ENCODE measurements around the gene CRMP1. TPM values are rescaled to one million over a fixed set of nuclear protein-coding genes. Genes with fewer than 3 reads are reported as not detected.

CRMP1 gene
- total and polyA plus RNA-seq, 2 of the 8 experiments (the other 6 are each of a cell fraction or from before 2014, with no cell fraction given), result 120 to 131 TPM

GRCh38 chr4:5809216-5809776, 83.6 kb downstream of the CRMP1 start:
- peaks cover 0 to 14% of the 10 kb centered on the region in 2 experiments for H4K20me1 ChIP-seq (replicated peaks in 1 of 2; ENCODE audit: control insufficient read depth in 1 of 2, insufficient read depth in 2 of 2, low read length in 2 of 2)
- no peak overlapping the region for H2BK15ac ChIP-seq (ENCODE audit: low read length)
- H3K79me1 ChIP-seq (ENCODE audit: low read depth, low read length), result peaks cover 3% of the 10 kb centered on the region; the same call in 1 of the 2 replicates
- H2BK12ac ChIP-seq (ENCODE audit: low read depth, low read length), result no peak overlapping the region
- no peak overlapping the region for H2AFZ ChIP-seq (ENCODE audit: low read length)
- H3K4me3 ChIP-seq (ENCODE audit: extremely low read depth in 1 of 4, insufficient read depth in 2 of 4, low read depth in 3 of 4, low read length in 4 of 4), result no peak overlapping the region
- no peak for DNase-seq (ENCODE audit: low read depth in 1 of 2, low spot score in 2 of 2)
- no peaks in the 10 kb centered on the region; a peak in 1 of 7 replicates for H3K27me3 ChIP-seq (replicated peaks in 1 of 4; ENCODE audit: control insufficient read depth in 3 of 4, extremely low read depth in 1 of 4, insufficient read depth in 3 of 4, low read length in 3 of 4)
- H3K23me2 ChIP-seq (ENCODE audit: low read depth, low read length), result no peaks in the 10 kb centered on the region
- no peak overlapping the region for H2BK20ac ChIP-seq (ENCODE audit: low read length)
- no peak for FAIRE-seq
- no peak overlapping the region for H3K14ac ChIP-seq (ENCODE audit: insufficient read length)
- no peak overlapping the region for H4K8ac ChIP-seq (ENCODE audit: extremely low read depth, insufficient read depth, low read length)
- no peak overlapping the region; a peak in 1 of 7 replicates for H3K9ac ChIP-seq (replicated peaks in 1 of 4; ENCODE audit: extremely low read depth in 1 of 4, low read depth in 3 of 4, low read length in 3 of 4)
- TF ChIP-seq ATF3 (IDR thresholded peaks at IDR 0.05; ENCODE audit: insufficient read depth, low read depth, low read length), result no peak
- TF ChIP-seq YY1 (IDR thresholded peaks at IDR 0.05; ENCODE audit: low read depth, low read length), result no peak
- TF ChIP-seq BRCA1 (IDR thresholded peaks at IDR 0.05; ENCODE audit: low read depth, low read length), result no peak
- TF ChIP-seq ZNF274 (IDR thresholded peaks at IDR 0.05; ENCODE audit: borderline replicate concordance, extremely low read depth, low read length), result no peak
- no peak for TF ChIP-seq JUN (IDR thresholded peaks at IDR 0.05; ENCODE audit: low read depth, low read length)
- no peak for TF ChIP-seq RAD21 (IDR thresholded peaks at IDR 0.05 in 1 of 2, conservative IDR thresholded peaks at IDR 0.05 in 1 of 2; ENCODE audit: low read depth in 2 of 2, low read length in 2 of 2)
- H3K23ac ChIP-seq (ENCODE audit: insufficient read length), result no peak overlapping the region
- H3K27ac ChIP-seq (ENCODE audit: low read depth, low read length), result no peak overlapping the region
- H2BK120ac ChIP-seq (replicated peaks; ENCODE audit: low read depth, low read length), result no peak overlapping the region
- H3K56ac ChIP-seq (replicated peaks; ENCODE audit: insufficient read length, low read depth, low read length), result no peak overlapping the region
- peaks cover 2 to 23% (median 7%) of the 10 kb centered on the region in 4 experiments; a peak in 5 of 8 replicates for H3K36me3 ChIP-seq (ENCODE audit: control insufficient read depth in 2 of 4, insufficient read depth in 4 of 4, low read length in 3 of 4)
- no peak overlapping the region for H3K4ac ChIP-seq (replicated peaks; ENCODE audit: insufficient read length, low read depth, low read length)
- H2AK5ac ChIP-seq (ENCODE audit: low read depth, low read length), result no peak overlapping the region
- H4K5ac ChIP-seq (ENCODE audit: insufficient read length, low read depth, low read length), result no peak overlapping the region
- ChIA-PET POLR2A (ENCODE audit: partially characterized antibody) (no interaction called here), CTCF (ENCODE audit: partially characterized antibody) (interaction anchor here (0.6 to 2.7 kb wide), 7 partner anchors 9 to 431 kb away, joined by 3 to 10 read pairs (median 3); no protein-coding TSS in a partner anchor)
- 85% methylated on average over 12 of the region's 12 CpGs; no CpG with 5 or more reads in 1 of the 2 experiments for WGBS, 2 experiments (ENCODE audit: extremely low coverage in 1 of 2, insufficient coverage in 1 of 2, insufficient read length in 1 of 2, insufficient replicate concordance in 2 of 2, low coverage in 1 of 2, low lambda C conversion rate in 2 of 2, missing lambda C conversion rate in 1 of 2)
- no peak overlapping the region for H3K4me2 ChIP-seq (ENCODE audit: insufficient read depth in 1 of 2, low read depth in 2 of 2, low read length in 2 of 2)
- H4K91ac ChIP-seq (replicated peaks; ENCODE audit: insufficient read length, low read length), result no peak overlapping the region
- no peaks in the 10 kb centered on the region for H3K79me2 ChIP-seq (ENCODE audit: control insufficient read depth in 1 of 2, insufficient read depth in 2 of 2, low read length in 2 of 2)
- H2BK5ac ChIP-seq (ENCODE audit: low read depth, low read length), result no peak overlapping the region
- no peak overlapping the region for H3K18ac ChIP-seq (ENCODE audit: extremely low read depth, low read length)
- H3K9me3 ChIP-seq (ENCODE audit: insufficient read depth in 2 of 2, low read depth in 1 of 2, low read length in 1 of 2), result no peaks in the 10 kb centered on the region
- no peaks in the 10 kb centered on the region for H3K4me1 ChIP-seq (replicated peaks in 1 of 4; ENCODE audit: control insufficient read depth in 3 of 4, insufficient read depth in 4 of 4, low read length in 3 of 4)

All from H1 (cell line).